HG03060 (cell line): ENCODE results near the gene PIGN.
"Not testable (repeated sequence)": the region's sequence is repeated elsewhere in the genome, so short reads cannot be mapped to it uniquely, and the experiment has no call there.

Experiments
- ATAC-seq: cut with Tn5 transposase; IDR thresholded peaks from one replicate; pipeline ENCODE4 v1.9.1; 2021; ENCODE audit warnings: low read depth, moderate number of reproducible peaks; ENCODE audit not compliant: unreplicated experiment

The PIGN gene

DNA sequence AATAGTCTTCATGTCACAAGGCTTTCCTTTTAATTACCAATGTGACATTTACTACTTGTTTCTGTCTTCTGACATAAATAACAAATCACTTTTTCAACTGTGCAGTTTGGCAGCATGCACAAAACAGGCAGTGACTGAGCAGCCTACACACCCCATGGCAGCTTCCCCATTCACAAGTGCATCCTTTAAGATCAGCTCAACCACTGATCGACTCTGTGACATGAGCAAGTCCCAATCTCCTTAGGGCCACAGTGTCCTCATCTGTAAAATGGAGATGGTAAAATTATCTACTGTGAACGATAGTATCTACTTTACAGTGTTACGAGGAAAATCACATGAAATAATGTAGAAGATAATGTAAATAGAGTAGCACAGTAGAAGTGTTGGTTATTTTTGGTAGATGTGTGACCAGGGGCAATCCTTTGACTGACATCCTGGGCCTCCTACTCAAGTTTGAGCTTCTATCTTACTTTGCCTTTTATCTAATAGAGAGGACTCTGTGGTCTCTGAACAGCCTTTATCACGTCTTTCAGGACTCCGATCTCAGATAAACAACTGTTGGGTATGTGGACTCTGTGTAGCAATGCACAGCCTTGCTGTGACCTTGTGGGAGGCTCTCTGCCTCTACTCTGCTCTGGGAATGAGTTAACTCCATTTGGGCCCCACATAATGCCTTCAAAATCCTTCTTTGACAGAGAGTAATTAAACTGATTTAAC, 120.6 kb downstream of the PIGN start:
- no peak for ATAC-seq

DNA sequence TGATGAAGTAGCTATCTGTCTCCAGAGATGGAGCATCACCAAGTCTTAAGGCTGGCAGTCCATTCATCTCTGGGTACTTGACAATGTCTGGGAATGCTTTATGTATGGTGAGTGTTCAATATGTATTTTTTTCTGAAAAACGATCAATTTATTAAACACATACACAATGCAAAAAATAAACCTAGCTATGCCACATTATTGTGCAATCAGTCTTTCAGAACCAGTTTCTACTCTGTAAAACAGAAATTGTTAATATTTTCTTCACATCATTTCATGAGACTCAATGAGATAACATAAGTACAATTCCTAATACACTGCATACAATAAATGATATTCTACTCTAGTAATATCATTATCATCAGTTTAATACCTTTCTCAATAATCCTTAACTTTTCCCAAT, 122.5 kb downstream of the PIGN start:
- no peak for ATAC-seq

GRCh38 chr18:62061821-62062478, 124.9 kb downstream of the PIGN start:
- ATAC-seq, result no peak

DNA sequence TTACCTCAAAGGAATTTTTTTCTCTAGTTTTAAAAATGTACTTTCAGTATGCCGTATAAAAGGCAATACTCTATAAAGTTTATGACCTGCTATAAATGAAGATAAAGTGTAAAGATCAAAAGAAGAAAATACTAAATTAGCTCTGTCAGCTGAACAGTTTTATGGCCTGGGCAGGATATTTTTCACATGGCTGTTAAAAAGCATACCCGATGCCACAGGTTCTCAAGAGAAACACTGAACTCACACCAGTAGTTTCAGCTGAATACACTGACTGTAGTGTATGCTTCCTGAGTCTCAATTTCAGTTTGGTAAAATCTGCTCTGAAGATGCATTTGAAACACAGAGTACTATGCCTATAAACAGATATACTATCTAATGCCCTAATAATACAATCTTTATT, 126.0 kb downstream of the PIGN start:
- ATAC-seq, result no peak

DNA sequence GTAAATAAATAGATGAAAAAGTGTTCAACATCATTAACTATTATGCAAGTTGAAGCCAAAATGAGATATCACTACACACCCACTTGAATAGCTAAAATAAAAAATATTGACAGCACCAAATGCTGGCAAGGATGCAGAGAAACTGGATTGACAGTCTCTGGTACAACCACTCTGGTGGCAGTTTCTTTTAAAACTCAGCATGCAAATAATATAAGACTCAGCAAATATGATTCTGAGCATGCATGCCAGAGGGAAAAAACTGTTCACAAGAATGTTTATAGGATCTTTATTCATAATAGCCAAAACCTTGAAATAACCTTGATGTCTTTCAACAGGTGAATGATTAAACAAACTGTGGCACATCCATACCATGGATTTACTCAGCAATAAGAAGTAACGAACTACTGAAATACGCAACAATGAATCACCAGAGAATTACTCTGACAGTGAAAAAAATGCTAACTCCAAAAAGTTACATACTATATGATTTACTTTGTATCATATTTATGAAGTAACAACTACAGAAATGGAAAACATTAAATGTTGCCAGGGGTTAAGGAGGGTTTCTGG, 131.8 kb downstream of the PIGN start:
- no peak for ATAC-seq

- no peak for ATAC-seq
These were observed 138.6 kb downstream of the PIGN start for GRCh38 chr18:62048279-62048678.

DNA sequence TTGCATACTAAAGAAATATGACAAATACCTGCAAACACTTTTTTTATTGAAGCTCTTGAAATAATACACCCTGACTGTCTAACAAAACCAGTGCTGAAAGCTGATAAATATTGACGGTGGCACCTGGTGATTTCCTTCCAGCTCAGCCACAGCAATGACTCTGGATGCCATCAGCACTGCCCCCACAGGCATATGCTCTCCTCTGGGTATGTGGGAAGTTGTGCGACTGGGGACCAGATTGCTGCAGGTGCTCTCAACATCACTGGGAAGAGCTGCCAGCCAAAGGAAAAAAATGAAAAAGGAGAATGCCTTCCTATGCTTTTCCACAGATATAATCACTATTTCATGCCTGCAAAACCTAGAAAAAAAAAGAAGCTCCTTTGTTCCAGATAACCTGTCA, 141.5 kb downstream of the PIGN start:
- no peak for ATAC-seq

- no peak for ATAC-seq
These were observed 142.3 kb downstream of the PIGN start for GRCh38 chr18:62044490-62045000.

DNA sequence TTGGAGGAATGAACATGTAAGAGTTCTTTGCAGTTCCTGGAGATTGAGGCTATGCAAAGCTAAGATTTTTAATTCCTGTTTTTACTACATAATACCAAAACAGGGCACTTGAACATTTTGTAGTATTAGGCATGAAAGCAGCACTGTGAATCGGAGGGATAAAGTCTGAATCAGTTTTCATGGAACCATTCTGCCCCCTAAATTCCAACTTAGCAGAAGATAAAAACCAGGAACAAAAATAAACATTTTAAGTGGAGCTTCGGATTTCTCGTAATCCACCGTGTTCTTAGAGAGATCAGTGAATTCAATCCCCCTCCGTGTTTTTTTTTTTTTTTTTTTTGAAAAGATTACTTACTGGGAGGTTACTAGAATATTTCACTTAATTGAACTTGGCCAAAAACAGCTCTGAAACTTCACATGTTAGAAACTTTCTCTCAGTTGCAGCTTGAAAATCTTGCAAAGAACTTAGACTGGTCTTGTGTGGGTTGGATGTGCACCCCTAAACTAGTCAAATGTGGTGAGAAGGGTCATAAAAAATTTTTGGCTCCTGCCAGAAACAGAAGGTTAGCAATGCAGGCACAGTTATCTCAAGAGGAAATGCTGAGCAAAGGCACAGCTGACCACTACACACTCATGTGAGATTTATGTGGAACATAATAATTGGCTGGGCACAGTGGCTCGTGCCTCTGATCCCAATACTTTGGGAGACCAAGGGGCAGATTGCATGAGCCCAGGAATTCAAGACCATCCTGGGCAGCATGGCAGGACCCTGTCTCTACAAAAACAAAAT, 148.7 kb downstream of the PIGN start:
- ATAC-seq, result no peak

DNA sequence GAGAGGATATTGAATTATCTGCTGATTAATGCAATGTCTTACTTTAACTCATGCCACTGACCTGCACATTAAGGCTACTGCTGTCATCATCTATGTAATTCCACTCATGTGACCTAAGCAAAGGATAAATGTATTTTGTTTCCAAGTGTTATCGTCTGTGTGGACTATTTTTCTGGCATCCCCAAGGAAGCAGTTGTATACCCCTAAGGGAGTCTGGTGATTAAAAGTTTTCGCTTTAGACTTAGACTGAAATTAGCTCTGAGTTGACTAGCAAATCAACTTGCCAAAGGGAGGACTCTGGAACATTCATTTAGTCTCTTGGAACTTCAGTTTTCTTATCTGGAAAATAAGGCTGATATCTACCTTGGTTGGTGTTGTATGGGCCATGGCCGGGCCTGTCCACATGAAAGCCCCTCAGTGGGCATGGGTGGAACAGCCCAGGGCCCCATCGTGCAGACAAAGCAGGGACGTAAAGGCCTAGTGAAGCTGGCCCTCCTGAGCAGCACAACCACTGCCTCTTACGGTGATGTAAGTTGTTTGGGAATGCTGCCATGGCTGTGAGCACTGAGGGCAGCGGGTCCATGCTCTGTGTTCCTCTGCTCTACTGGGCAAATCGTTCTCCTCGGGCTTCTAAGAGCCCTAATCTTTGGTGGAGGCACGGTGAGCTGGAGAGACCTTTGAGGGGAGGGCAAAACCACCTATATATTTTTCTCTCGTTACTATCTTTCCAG, 149.7 kb downstream of the PIGN start:
- no peak for ATAC-seq

- ATAC-seq, result not testable (repeated sequence)
These were observed 152.6 kb downstream of the PIGN start for GRCh38 chr18:62034286-62034685.

- ATAC-seq, result no peak
These were observed 153.1 kb downstream of the PIGN start for GRCh38 chr18:62033756-62034155.

DNA sequence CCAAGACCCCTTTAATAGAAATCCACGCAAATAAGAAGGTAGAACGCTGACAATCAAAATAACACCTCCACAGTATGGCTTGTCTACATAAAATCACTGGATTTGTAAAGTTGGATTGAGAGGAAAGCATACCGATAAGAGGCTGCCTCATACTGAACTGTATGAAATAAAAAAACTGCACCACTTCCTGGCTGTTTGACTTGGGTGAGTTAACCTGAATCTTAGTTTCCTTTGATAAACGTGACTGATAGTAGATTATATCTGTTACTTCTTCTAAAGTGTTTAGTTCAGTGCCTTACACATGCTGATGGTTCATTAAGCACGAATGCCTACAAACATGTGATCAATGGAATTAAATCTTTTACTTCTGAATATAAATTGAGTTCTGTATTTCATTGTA, 153.6 kb downstream of the PIGN start:
- ATAC-seq, result no peak

GRCh38 chr18:62030091-62030985, 156.5 kb downstream of the PIGN start:
- no peak for ATAC-seq

DNA sequence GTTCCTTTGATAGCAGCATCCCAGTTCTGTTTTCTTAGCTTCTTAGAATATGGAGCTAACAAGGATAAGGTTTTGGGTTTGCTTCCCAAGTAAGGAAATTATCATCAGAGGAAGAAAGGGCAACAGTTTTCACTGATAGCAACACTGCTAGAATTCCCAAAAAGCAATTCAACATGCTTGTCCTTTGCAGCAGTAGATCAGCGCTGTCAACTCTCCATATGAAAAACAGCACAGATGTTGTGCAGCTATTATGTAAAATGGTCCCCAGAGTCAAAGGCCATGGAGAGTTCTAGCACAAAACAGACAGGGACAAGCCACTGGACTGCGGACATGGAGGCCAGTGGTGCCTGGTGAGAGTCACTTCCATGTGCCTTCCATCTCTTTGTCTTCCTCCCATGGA, 158.1 kb downstream of the PIGN start:
- no peak for ATAC-seq

- ATAC-seq, result no peak
These were observed 158.8 kb downstream of the PIGN start for GRCh38 chr18:62027914-62028520.

- ATAC-seq, result no peak
These were observed 160.3 kb downstream of the PIGN start for GRCh38 chr18:62026586-62026985.

DNA sequence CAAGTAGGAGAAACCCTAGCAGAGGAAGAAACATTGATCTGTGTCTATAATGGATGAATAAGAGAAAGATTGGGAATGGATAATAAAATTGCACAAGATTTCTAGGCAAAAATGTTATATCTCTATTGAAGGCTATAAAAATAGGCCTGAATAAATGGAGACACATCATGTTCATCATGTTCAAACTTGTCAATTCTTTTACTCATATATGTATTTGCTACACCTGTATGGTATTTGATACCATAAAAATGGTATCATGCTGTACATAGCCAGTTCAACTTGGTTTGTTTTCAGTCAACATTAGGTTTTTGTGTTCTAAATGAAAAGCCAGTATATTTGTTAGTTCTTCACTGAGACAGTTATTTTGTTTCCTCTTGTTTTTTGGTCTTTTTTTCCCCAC, 161.9 kb downstream of the PIGN start:
- ATAC-seq, result no peak

DNA sequence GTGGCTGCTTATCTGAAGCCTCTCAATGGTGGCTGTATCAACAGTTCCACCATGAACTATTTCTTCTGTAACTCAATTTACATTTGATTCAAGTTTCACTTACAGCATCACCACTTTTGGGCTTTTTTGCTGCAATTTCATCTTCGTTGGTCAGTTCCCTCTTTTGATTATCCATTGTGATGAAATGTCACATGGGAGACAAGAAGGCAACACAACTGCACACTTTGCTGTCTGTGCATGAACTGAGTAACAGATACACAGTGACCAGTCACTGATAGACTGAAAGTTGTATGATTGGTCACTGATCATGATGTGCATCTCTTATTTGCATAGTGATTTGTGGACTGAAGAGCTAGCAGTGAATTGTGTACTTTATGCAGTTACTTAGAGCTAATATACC, 163.3 kb downstream of the PIGN start:
- ATAC-seq, result no peak
